GM19239 (cell line): ENCODE results near the gene PLGLB1.
"Not testable (repeated sequence)": the region's sequence is repeated elsewhere in the genome, so short reads cannot be mapped to it uniquely, and the experiment has no call there.

Experiments used
- DNase-seq: peaks from one replicate; pipeline ENCODE4 v3.0.0; 2011; ENCODE audit warnings: low spot score; ENCODE audit not compliant: insufficient read length
- FAIRE-seq: peaks from 2 replicates; lab custom pipeline; 2011; peaks lifted over from hg19 to GRCh38; lab: Jason Lieb, UNC

Gene PLGLB1

DNA sequence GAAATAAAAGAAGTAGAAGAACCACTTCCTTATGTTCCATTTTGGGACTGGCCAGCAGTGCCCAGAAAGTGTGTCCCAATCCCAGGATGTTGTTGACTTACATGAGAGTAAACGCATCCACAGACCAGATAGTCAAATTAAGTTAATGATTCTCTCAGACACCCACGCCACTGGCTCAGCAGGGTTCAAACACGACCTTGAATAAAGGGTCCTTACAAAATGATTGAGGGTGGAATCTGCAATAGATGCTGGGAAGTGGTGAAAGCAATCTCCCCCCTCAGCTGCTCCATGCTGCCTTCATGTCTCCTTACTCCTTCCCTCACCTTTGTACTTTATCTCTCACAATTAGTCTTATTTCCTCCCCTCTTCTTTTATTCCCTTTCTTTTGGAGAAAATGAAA, at the start of gene PLGLB1:
TSS of gene PLGLB1 (minus strand) at position 101 of the 400 bp plus-strand sequence. CDS start at position 40, 61 bp downstream.
- not testable (repeated sequence) for FAIRE-seq, DNase-seq

DNA sequence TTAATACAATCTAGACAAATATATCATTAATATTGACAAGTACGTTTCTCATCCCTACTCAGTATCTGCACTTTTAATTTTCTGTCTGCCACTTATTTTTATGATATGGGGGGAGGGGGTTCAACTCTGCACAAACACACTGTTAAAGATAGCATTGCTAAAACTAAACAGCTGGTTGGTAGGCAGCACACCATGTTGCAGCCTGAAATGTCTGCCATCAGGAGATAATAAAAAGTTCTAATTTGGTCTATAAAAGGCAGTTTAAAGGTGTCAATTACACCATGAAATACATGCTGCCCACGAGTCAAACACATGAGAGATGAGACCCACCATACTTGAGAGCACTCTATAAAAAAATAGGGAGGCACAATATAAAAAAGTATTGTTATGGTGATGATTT, 42.7 kb upstream of the PLGLB1 start:
- FAIRE-seq, result peak; percentile 18
- not testable (repeated sequence) for DNase-seq

DNA sequence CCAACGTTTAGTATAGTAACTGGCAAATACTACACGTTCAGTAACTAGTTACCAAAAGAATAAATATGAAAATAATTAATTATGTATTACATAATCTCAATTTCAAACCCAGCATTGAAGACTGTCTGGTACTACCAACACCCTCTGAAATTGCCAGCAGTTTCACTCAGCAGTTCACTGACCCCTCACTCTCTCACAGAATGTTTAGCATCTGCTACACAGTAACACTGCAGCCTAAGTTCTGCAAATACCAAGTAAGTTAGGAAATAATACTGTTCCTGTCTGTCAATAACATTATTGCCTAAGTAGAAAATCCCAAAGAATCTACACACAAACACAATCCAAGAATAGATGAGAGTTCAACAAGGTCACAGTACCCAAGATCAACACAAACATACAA, 41.8 kb upstream of the PLGLB1 start:
- DNase-seq, FAIRE-seq: not testable (repeated sequence)

DNA sequence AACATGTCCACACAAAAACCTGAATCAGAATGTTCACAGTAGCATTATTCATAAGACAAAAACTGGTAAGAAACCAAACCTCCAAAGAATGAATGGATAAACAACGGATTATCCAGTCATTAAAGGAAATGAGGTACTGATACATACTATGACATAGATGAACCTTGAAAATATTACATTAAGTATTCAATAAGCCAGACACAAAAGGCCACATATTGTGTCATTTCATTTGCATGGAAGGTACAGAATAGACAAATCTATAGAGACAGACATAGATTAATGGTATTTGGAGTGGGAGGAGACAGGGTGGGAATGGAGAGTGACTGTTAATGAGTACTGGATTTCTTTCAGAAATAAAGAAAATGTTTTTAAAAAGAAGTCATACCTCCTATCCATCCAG, 39.9 kb upstream of the PLGLB1 start:
- not testable (repeated sequence) for DNase-seq, FAIRE-seq

DNA sequence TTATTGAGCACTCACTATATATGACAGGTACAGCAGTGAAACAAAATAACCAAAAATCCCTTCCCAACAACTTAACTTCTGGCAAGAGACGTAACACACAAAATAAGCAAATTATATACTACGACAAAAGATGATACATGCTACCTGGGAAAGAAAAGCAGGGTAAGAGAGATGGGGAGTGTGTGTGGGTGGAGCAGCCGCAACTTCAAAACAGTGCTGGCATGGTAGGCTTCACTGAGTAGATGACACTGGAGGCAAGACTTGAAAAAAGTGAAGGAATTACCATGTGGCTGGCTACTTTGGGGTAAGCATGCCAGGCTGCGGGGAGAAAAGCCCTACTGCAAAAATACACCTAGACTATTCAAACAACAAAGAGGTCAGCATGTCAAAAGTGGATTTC, 36.0 kb upstream of the PLGLB1 start:
- FAIRE-seq, DNase-seq: not testable (repeated sequence)

DNA sequence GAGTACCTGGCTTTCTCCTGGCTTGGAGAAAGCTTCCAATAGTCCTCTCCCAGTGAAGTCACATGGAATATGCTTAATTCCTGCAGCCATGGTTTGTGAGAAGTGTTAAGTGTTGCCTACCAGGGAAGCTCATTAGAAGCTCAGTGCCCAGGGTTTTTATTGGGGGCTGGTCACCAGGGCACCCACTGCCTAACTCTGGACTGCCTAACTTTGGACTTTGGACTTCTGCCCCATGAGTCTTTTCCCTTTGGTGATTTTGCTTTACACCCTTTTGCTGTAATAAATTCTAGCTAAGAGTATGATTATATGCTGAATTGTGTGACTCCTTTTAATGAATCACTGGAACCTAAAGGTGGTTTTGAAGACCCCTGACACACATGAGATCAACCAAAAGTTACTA, 35.2 kb upstream of the PLGLB1 start:
- not testable (repeated sequence) for FAIRE-seq, DNase-seq

DNA sequence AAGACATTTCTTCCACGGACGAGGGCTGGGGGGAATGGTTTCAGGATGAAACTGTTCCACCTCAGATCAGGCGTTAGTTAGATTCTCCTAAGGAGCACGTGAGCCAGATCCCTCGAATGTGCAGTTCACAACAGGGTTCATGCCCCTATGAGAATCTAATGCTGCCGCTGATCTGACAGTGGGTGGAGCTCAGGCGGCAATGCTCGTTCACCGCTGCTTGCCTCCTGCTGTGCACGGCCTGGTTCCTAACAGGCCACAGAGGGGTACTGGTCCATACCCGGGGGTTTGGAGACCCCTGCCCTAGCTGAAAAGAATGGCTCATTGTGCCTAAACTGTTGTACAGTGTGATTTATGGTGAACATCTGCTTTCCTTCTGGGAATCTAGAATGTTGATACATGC, 34.8 kb upstream of the PLGLB1 start:
- DNase-seq, FAIRE-seq: not testable (repeated sequence)

DNA sequence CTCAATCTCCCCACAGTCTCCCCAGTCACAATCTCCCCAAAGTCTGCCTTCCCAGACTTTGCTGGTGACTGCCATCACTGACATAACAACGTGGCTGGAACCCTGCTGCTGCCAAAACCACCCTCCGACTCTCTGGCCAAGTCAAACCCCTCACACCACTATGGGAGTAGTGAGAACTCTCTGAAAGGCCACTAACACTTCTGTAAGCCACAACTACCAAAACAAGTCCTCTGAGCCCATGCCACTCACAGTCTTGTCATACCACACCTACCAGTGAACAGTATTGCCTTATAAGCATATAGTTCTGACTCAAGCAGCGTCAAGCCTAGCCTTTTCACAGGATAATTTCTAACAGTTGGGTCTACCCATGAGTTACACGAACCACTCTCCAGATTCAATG, 32.7 kb upstream of the PLGLB1 start:
- FAIRE-seq, DNase-seq: not testable (repeated sequence)

DNA sequence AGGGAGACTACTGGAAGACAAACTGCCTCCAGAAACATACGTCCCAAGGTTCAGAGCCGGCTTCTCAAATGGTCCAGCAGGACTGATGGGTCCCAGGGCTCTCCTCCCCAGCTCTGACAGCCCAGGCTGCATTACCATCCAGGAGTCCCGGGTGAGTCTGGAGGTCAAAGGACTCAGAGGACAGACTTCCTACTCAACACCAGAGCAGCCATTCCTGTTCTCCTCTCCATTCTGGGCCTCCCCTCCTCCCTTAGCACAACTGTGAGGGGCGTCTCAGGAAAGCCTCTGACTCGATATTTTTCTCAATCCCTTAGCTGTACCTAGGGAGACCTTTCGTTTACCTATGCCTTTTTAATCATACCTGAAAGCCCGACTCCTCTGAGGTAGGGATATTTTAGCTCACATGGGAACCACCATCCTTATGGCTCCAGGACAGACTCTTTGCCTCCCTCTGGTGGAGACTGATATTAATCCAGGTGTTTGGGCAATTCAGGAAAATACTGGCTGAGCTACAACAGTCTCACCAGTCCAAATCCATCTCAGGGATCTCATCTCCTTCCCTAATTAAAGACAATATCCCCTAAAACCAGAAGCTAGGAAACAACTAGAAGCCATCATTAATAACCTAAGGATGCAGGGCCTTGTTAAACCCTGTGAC, 19.8 kb upstream of the PLGLB1 start:
- not testable (repeated sequence) for DNase-seq, FAIRE-seq

DNA sequence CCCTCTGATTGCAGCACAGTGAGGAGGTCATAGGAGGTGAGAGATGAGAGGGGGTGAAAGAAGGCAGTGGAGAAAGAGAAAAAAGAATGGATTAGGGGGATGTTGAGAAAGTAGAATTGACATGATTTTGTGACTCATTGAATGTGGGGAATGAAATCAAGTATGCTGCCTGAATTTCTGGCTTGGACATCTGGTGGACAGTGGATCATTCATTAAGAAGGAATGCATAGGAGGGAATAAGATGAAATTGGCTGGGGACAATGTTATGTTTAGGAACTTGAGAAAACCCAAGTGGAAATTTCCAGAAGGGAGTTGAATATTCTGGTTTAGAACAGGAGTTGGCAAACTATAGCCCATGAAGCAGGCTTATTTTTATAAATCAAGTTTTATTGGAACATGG, 7.0 kb upstream of the PLGLB1 start:
- not testable (repeated sequence) for FAIRE-seq

DNA sequence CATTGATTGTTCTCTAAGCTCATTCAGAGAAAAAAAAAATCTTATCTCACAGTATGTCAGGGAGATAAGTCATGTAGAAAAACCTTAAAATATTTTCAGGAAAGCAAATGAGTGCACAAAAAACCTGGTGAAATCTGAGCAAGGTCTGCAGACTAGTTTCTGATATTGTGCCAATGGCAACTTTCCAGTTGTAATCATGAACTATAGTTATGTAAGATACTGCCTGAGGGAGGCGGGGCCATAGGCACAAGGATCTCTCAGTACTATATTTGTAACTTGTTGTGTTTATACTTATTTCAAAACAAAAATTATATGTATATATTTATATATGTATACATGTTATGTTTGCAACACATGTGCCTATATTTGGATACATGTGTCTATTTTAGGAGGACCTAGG, 5.2 kb upstream of the PLGLB1 start:
- not testable (repeated sequence) for DNase-seq, FAIRE-seq

More for the DNA sequence above, 7.0 kb upstream of the PLGLB1 start:
- DNase-seq, result not testable (repeated sequence)

DNA sequence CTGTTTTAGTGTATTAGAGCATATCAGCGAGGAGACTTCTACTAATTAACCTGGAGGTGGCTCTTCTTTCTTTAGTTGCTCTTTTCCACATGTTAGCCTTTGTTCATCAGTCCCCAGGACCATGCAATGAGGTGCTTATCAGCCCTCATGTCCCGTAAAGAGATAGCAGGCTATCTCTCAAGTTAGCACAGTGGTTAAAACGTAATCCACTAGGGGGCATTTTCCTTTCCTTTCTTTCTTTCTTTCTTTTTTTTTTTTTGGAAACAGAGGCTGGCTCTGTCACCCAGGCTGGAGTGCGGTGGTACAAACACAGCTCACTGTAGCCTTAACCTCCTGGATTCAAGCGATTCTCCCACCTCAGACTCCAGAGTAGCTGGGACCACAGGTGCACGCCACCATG, 4.3 kb upstream of the PLGLB1 start:
- FAIRE-seq, DNase-seq: not testable (repeated sequence)

DNA sequence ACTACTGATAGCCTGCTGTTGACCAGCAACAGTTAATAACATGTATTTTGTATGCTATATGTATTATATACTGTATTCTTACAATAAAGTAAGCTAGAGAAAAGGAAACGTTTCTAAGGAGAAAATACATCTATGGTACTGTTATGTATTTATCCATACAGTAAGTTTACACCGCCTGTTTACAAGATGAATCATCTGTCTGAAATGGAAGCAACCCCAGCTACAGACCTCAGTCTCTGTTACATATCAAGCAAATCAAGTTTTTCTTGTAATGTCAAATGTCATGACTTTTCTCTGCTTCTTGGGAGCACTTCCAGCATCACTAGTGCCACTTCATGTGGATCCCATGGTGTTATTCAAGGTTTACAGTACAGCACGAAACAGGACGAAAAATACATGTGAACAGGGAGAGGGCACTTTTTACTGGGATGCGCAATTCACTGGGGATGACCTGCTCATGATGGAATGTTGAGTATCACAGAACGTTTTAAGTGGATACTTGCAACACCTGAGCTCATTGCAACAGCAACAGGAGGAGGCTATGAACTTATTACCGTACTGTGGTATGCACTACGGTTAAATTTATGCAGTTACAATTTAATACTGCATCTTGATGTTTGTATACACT, 2.5 kb upstream of the PLGLB1 start:
- DNase-seq, FAIRE-seq: not testable (repeated sequence)

DNA sequence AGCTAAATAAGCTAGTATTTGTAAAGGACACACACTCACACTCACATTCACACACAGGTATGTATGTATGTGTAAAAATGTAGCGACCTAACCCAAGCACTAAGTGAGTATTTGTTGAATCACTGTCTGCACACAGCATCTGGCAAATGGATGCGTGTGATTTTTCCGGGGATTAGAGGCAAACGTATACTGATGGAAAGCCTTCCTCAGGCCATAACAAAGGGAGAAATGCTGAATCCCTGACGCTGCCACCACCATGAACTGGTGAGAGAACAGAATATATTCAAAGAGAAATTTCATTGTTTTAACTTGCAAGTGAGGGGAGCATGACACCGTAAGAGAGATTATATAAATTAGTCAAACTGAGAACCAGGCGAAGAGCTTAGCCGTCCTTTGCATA, 601 bp downstream of the PLGLB1 start:
- not testable (repeated sequence) for DNase-seq, FAIRE-seq

DNA sequence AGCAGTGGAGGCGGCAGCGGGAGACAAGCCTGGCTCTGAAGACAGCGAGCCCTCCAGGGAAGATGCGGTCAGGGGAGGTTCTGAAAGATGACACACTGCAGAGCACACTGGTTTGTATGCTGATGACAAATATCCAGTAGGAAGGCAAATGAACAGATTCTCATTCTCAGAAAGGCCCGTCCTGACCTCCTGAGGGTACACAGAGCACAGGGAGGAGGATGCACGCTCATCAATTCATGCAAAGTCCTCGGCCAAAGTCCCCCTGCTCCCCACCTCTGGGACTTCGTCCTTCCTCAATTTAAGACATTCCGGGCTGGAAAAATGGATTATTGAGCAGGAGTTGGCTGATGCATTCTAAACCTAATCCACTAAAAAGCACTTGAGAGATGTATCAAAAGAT, 2.6 kb downstream of the PLGLB1 start:
- not testable (repeated sequence) for DNase-seq, FAIRE-seq

DNA sequence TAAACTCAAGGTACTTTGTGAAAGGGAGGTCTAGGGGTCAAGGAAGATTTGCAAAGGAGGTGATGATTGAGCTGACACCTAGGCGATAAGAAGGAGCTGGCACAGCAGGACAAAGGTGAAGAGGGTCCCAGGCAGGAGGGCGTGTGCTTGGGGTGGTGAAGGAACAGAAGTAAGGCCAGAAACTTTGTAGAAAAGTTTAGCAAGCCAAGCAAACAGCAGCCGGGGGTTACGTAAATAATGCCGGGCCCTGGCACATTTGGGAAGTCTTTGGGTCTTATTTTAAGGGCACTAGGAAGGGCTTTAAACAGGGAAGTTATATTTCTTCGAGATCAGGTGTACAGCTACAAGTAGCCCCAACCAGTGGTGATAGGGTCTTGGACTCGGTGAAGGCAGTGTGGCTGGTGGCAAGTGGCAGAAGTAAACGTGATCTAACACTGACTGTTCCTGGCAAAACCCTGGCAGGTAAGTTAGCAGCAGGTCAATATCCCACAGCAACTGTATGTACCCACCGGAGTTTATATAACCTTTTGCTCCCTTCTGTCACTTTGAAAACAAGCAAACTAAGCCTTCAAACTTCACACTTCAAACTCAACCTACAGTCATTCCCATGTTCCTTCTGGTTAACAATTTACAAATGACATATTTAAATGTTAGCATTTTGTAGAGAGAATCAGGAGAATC, 7.0 kb downstream of the PLGLB1 start:
- not testable (repeated sequence) for DNase-seq, FAIRE-seq

DNA sequence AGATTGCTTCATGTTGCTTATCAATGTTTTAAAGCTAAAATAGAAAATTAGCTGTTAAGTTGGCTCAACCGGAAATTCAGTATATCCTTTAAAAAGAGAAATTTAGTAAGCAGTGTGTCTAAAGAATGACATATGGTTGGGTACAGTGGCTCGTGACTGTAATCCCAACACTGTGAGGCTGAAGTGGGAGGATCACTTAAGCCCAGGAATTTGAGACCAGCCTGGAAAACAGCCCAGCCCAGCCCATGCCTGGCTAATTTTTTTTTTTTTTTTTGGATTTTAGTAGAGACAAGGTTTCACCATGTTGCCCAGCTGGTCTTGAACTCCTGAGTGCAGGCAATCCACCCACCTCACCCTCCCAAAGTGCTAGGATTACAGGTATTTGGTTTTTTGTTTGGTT, 17.2 kb downstream of the PLGLB1 start:
- DNase-seq, FAIRE-seq: not testable (repeated sequence)
